Thoracic aorta (tissue), 2 donors: Measurements from ENCODE around the gene PARD6A. TPM values are rescaled to one million over a fixed set of nuclear protein-coding genes. Genes with fewer than 3 reads are reported as not detected.

Experiments
- ATAC-seq: fragments of 150-250 bp; one replicate; pipeline ENCODE4 v1.8.0; 2017; ENCODE audit warnings: low read depth; ENCODE audit not compliant: insufficient number of reproducible peaks, low FRiP score
- DNase-seq: peaks from one replicate; pipeline ENCODE4 v3.0.0-alpha.2; 2020; ENCODE audit warnings: low spot score
- H3K27ac ChIP-seq, 2 donors: fragments of 200-600 bp; sonication (generic); 1 replicate in 1 of 2; 2 replicates in 1 of 2; pipeline ENCODE4 v1.5.1; 2016; ENCODE audit warnings: mild to moderate bottlenecking in 2 of 2, moderate library complexity in 2 of 2
- H3K27me3 ChIP-seq: fragments of 200-600 bp; sonication (generic); replicated peaks from 2 replicates; pipeline ENCODE4 v1.6.0; 2016; ENCODE audit warnings: mild to moderate bottlenecking; ENCODE audit not compliant: insufficient read depth
- H3K36me3 ChIP-seq: fragments of 200-600 bp; sonication (generic); one replicate; pipeline ENCODE4 v1.5.1; 2016
- H3K4me1 ChIP-seq, 2 donors: fragments of 200-600 bp; sonication (generic); 1 replicate in 1 of 2; 2 replicates in 1 of 2; pipeline versions ENCODE4 v1.5.1 to v1.6.0; 2016; ENCODE audit warnings: low read depth in 2 of 2, mild to moderate bottlenecking in 1 of 2; ENCODE audit not compliant: control insufficient read depth in 1 of 2
- H3K4me3 ChIP-seq: fragments of 200-600 bp; sonication (generic); 2 replicates; pipeline ENCODE4 v1.5.1; 2016; ENCODE audit warnings: mild to moderate bottlenecking
- H3K9me3 ChIP-seq: fragments of 200-600 bp; sonication (generic); 2 replicates; pipeline ENCODE4 v1.5.1; 2016
- CTCF ChIP-seq: fragments of 200-600 bp; sonication (generic); IDR thresholded peaks from one replicate; pipeline ENCODE4 v1.5.1; 2019; ENCODE audit warnings: antibody characterized with exemption
- total RNA-seq, 2 donors: library from RNA; depleted of rRNA; stranded (reverse); fragments of >200 nt; gene quantifications; one replicate each; pipeline versions ENCODE4 v1.1.0 to v1.2.3, GENCODE V29; 2016

PARD6A gene
- total RNA-seq, 2 donors from 2014 or later, result 5.7 to 10.7 TPM

- Histone ChIP-seq H3K36me3 (peaks cover 10% of the 10 kb centered on the region), H3K9me3 (no peaks in the 10 kb centered on the region), H3K4me1 (peaks cover 25 to 37% of the 10 kb centered on the region in 2 donors), H3K27ac (no peak overlapping the region), H3K4me3 (no peak overlapping the region), H3K27me3 (no peaks in the 10 kb centered on the region)
- no peak for TF ChIP-seq CTCF
- ATAC-seq, result no peak
- no peak for DNase-seq
These were observed 1.9 kb downstream of the PARD6A start for GRCh38 chr16:67662653-67663010.

- ATAC-seq (no peak), DNase-seq (no peak)
- no peak overlapping the region for H3K4me3 ChIP-seq
- H3K27ac ChIP-seq, result no peak overlapping the region
- no peak for TF ChIP-seq CTCF
- H3K36me3 ChIP-seq, result peaks cover 3% of the 10 kb centered on the region
- no peaks in the 10 kb centered on the region for H3K27me3 ChIP-seq
- peaks cover 26 to 42% of the 10 kb centered on the region in 2 donors for H3K4me1 ChIP-seq
- H3K9me3 ChIP-seq, result no peaks in the 10 kb centered on the region
These were observed 2.6 kb downstream of the PARD6A start for GRCh38 chr16:67663151-67663876.

- no peak for ATAC-seq
- peaks cover 25 to 41% of the 10 kb centered on the region in 2 donors for H3K4me1 ChIP-seq
These were observed 3.1 kb downstream of the PARD6A start for GRCh38 chr16:67663877-67664222.

GRCh38 chr16:67664258-67664657 is 3.5 kb downstream of the PARD6A start:
- H3K36me3 ChIP-seq, result no peaks in the 10 kb centered on the region
- H3K9me3 ChIP-seq, result no peaks in the 10 kb centered on the region
- H3K4me3 ChIP-seq, result no peak overlapping the region
- no peak overlapping the region for H3K27ac ChIP-seq
- TF ChIP-seq CTCF, result no peak
- ATAC-seq (no peak), DNase-seq (no peak)
- no peaks in the 10 kb centered on the region for H3K27me3 ChIP-seq
- H3K4me1 ChIP-seq, result peaks cover 21 to 37% of the 10 kb centered on the region in 2 donors

More at GRCh38 chr16:67663877-67664222, 3.1 kb downstream of the PARD6A start:
- Histone ChIP-seq H3K4me3 (no peak overlapping the region), H3K36me3 (no peaks in the 10 kb centered on the region), H3K27me3 (no peaks in the 10 kb centered on the region), H3K27ac (no peak overlapping the region), H3K9me3 (no peaks in the 10 kb centered on the region)
- TF ChIP-seq CTCF, result no peak
- no peak for DNase-seq

- H3K4me3 ChIP-seq, result no peak overlapping the region
- H3K9me3 ChIP-seq, result no peaks in the 10 kb centered on the region
- H3K27me3 ChIP-seq, result no peaks in the 10 kb centered on the region
- ATAC-seq, result no peak
- DNase-seq, result no peak
- H3K36me3 ChIP-seq, result no peaks in the 10 kb centered on the region
- no peak for TF ChIP-seq CTCF
- H3K4me1 ChIP-seq, result peaks cover 19 to 32% of the 10 kb centered on the region in 2 donors
- H3K27ac ChIP-seq, result no peak overlapping the region
These were observed 4.1 kb downstream of the PARD6A start for GRCh38 chr16:67664871-67665270.
